Stimulated activated CD8-positive, alpha-beta memory T cell treated with anti-CD3 and anti-CD28 coated beads, Interleukin-15, amount 100 ng/mL, for 1 hour (primary cell): ENCODE measurements around the gene EML6.

Experiments
- DNase-seq: peaks from one replicate; pipeline ENCODE4 v3.0.0-alpha.2; 2020; ENCODE audit warnings: low read depth

Gene EML6

GRCh38 chr2:54947136-54947535 lies 223.7 kb downstream of the EML6 start:
- DNase-seq: no peak

GRCh38 chr2:54947646-54948045 lies 224.2 kb downstream of the EML6 start:
- DNase-seq: no peak

- no peak for DNase-seq
These were observed 224.7 kb downstream of the EML6 start for GRCh38 chr2:54948120-54948519.

GRCh38 chr2:54949431-54949830 lies 226.0 kb downstream of the EML6 start:
- no peak for DNase-seq

GRCh38 chr2:54950811-54951210 lies 227.3 kb downstream of the EML6 start:
- DNase-seq: no peak

GRCh38 chr2:54952425-54952824 lies 229.0 kb downstream of the EML6 start:
- DNase-seq: no peak

GRCh38 chr2:54952978-54953456 lies 229.6 kb downstream of the EML6 start:
- DNase-seq: no peak

GRCh38 chr2:54954158-54954557 lies 230.7 kb downstream of the EML6 start:
- no peak for DNase-seq

- no peak for DNase-seq
These were observed 231.4 kb downstream of the EML6 start for GRCh38 chr2:54954705-54955357.

- DNase-seq: no peak
These were observed 232.1 kb downstream of the EML6 start for GRCh38 chr2:54955358-54956110.

GRCh38 chr2:54956111-54956627 lies 232.7 kb downstream of the EML6 start:
- DNase-seq: no peak

- no peak for DNase-seq
These were observed 234.0 kb downstream of the EML6 start for GRCh38 chr2:54957321-54957999.

GRCh38 chr2:54958717-54959371 lies 235.4 kb downstream of the EML6 start:
- DNase-seq: no peak

GRCh38 chr2:54960164-54960563 lies 236.7 kb downstream of the EML6 start:
- no peak for DNase-seq

- no peak for DNase-seq
These were observed 239.0 kb downstream of the EML6 start for GRCh38 chr2:54962511-54962910.

GRCh38 chr2:54962935-54963440 lies 239.5 kb downstream of the EML6 start:
- no peak for DNase-seq

- DNase-seq: no peak
These were observed 240.0 kb downstream of the EML6 start for GRCh38 chr2:54963476-54963875.

GRCh38 chr2:54964271-54964670 lies 240.8 kb downstream of the EML6 start:
- DNase-seq: no peak

GRCh38 chr2:54964816-54965215 lies 241.4 kb downstream of the EML6 start:
- no peak for DNase-seq

- no peak for DNase-seq
These were observed 242.0 kb downstream of the EML6 start for GRCh38 chr2:54965425-54965824.

- no peak for DNase-seq
These were observed 242.8 kb downstream of the EML6 start for GRCh38 chr2:54966165-54966832.
